ENCODE measurements around the gene ETFA. TPM values are rescaled to one million over a fixed set of nuclear protein-coding genes. Genes with fewer than 3 reads are reported as not detected.

The ETFA gene
- 109 and 118 TPM in 2 replicates for total RNA-seq

DNA sequence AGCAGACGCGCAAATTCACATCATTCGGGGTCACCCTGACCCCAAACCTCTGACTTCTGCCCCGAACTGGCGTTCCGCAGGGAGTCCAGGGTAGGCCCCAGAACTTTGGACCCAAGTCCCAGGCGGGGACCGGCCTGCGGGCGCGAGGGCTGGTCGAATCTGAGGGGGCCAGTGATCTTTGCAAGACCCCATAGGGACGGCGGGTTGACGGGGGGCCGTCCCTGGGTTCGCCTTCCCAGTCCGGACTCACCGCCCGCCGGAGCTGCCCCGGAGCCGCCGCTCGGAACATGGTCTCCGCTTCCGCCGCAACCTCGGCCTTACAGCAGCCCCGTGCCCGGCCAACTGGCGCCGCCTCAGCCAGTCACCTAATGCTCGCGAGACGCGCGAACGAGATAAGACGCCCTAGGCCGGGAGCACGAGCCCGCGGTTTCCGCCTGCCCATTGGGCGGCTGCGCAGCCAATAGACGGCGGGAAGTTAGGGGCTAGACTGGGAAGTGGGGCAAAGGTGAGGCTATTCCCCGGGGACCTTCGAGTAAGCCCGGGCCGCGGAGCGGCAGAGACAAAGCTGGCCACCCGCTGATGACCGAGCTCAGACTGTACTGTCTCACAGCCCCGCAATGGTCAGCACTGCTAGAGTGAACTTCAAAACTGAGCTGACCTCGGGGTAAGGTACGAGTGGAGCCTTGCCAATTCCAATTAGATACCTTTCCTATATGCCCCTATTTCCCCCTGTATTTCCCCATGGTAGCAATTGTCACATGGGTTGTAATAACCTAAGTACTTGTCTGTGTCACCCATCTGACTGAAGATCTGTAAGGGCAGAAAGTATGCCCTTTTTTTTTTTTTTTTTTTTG is at the start of gene ETFA:
ETFA (minus strand) TSS at position 370 of the 854 bp plus-strand sequence; CDS start at position 289, 81 bp downstream.

GRCh38 chr15:76336254-76337058 is 25.2 kb upstream of the ETFA start, which contains the start of gene ISL2:
Gene ISL2 (plus strand): TSS chr15:76336773. CDS start chr15:76336884, 111 bp downstream.

Other genes with a start within 250 kb of the ETFA start
- 0.14 TPM in 1 of 2 replicates, not detected in the other for gene ISL2, start 25.3 kb upstream of the ETFA start, total RNA-seq

Measured in airway epithelial cell (primary cell).